ENCODE data around the gene HELZ. TPM values are rescaled to one million over a fixed set of nuclear protein-coding genes. Genes with fewer than 3 reads are reported as not detected.

The HELZ gene
- total RNA-seq, 1 donor from 2014 or later = 72.5 TPM

GRCh38 chr17:67212714-67213417 lies 32.1 kb downstream of the HELZ start:
- Histone ChIP-seq H3K36me3 (peaks cover 37% of the 10 kb centered on the region), H3K9me3 (no peaks in the 10 kb centered on the region), H3K27me3 (no peaks in the 10 kb centered on the region), H3K27ac (no peak overlapping the region), H3K4me1 (peaks cover 49% of the 10 kb centered on the region), H3K4me3 (no peak overlapping the region)
- DNase-seq (no peak), ATAC-seq (peak; percentile 45)
- intact Hi-C loops (cut with DNase I) = no loop called here
- TF ChIP-seq, protein P1, sequence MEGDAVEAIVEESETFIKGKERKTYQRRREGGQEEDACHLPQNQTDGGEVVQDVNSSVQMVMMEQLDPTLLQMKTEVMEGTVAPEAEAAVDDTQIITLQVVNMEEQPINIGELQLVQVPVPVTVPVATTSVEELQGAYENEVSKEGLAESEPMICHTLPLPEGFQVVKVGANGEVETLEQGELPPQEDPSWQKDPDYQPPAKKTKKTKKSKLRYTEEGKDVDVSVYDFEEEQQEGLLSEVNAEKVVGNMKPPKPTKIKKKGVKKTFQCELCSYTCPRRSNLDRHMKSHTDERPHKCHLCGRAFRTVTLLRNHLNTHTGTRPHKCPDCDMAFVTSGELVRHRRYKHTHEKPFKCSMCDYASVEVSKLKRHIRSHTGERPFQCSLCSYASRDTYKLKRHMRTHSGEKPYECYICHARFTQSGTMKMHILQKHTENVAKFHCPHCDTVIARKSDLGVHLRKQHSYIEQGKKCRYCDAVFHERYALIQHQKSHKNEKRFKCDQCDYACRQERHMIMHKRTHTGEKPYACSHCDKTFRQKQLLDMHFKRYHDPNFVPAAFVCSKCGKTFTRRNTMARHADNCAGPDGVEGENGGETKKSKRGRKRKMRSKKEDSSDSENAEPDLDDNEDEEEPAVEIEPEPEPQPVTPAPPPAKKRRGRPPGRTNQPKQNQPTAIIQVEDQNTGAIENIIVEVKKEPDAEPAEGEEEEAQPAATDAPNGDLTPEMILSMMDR (IDR thresholded peaks at IDR 0.05) = no peak

DNA sequence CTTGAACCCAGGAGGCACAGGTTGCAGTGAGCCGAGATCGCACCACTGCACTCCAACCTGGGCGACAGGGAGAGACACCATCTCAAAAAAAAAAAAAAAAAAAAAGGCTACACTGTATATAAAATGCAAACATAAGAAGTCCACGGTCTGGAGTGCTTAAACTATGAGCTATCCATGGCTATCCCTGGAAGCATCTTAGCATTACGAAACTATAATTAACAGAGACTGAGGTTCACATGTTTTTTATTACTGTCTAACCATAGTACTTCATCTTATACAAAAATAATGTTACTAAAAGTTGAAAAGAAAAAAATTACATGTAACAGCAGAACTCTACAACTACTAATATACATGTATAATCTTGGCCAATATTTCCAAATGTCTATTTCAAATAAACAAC lies 32.8 kb downstream of the HELZ start:
- H3K9me3 ChIP-seq = no peaks in the 10 kb centered on the region
- H3K27ac ChIP-seq = no peak overlapping the region
- ATAC-seq = no peak
- H3K4me3 ChIP-seq = no peak overlapping the region
- H3K36me3 ChIP-seq = peaks cover 31% of the 10 kb centered on the region
- TF ChIP-seq, protein P1 (IDR thresholded peaks at IDR 0.05) = no peak
- DNase-seq = no peak
- intact Hi-C loops (cut with DNase I) = no loop called here
- peaks cover 44% of the 10 kb centered on the region for H3K4me1 ChIP-seq
- H3K27me3 ChIP-seq = no peaks in the 10 kb centered on the region

GRCh38 chr17:67211742-67212141 lies 33.3 kb downstream of the HELZ start:
- ATAC-seq (peak; percentile 62), DNase-seq (no peak)
- Histone ChIP-seq H3K36me3 (peaks cover 29% of the 10 kb centered on the region), H3K27ac (no peak overlapping the region), H3K27me3 (no peaks in the 10 kb centered on the region), H3K4me3 (no peak overlapping the region), H3K9me3 (no peaks in the 10 kb centered on the region), H3K4me1 (peaks cover 40% of the 10 kb centered on the region)
- TF ChIP-seq, protein P1 (IDR thresholded peaks at IDR 0.05) = no peak
- intact Hi-C loops (cut with DNase I) = no loop called here

DNA sequence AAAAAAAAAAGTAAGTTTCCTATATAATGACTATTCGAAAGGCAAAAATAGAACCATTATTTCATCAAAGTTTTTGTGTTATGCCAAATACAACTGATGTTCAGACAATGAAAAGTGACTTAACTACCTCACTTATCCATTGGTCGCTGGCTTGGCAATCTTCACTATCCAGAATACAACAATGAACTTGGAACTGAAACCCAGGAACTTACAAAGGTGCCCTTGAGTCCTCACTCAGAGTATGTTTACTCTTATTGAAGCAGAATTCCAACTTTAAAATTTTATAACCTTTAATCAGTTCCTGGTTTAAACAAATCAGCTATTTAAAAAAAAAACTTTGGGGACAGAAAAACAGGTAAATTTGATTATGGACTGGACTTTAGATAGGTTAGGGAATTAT lies 34.1 kb downstream of the HELZ start:
- no peak overlapping the region for H3K4me3 ChIP-seq
- no peaks in the 10 kb centered on the region for H3K9me3 ChIP-seq
- DNase-seq = no peak
- intact Hi-C loops (cut with DNase I) = no loop called here
- H3K4me1 ChIP-seq = peaks cover 31% of the 10 kb centered on the region
- H3K36me3 ChIP-seq = peaks cover 25% of the 10 kb centered on the region
- H3K27me3 ChIP-seq = no peaks in the 10 kb centered on the region
- no peak overlapping the region for H3K27ac ChIP-seq
- ATAC-seq = no peak
- TF ChIP-seq, protein P1 (IDR thresholded peaks at IDR 0.05) = no peak

GRCh38 chr17:67208232-67208631 lies 36.8 kb downstream of the HELZ start:
- peaks cover 7% of the 10 kb centered on the region for H3K36me3 ChIP-seq
- intact Hi-C loops (cut with DNase I) = no loop called here
- H3K9me3 ChIP-seq = no peaks in the 10 kb centered on the region

More at GRCh38 chr17:67208232-67208631, 36.8 kb downstream of the HELZ start:
- DNase-seq (no peak), ATAC-seq (no peak)
- Histone ChIP-seq H3K27ac (no peak overlapping the region), H3K27me3 (no peaks in the 10 kb centered on the region), H3K4me1 (peaks cover 23% of the 10 kb centered on the region), H3K4me3 (no peak overlapping the region)
- TF ChIP-seq, protein P1 (IDR thresholded peaks at IDR 0.05) = no peak

Measured in upper lobe of right lung (tissue), 1 donor.